ENCODE data around the gene MAP3K2.

The MAP3K2 gene

DNA sequence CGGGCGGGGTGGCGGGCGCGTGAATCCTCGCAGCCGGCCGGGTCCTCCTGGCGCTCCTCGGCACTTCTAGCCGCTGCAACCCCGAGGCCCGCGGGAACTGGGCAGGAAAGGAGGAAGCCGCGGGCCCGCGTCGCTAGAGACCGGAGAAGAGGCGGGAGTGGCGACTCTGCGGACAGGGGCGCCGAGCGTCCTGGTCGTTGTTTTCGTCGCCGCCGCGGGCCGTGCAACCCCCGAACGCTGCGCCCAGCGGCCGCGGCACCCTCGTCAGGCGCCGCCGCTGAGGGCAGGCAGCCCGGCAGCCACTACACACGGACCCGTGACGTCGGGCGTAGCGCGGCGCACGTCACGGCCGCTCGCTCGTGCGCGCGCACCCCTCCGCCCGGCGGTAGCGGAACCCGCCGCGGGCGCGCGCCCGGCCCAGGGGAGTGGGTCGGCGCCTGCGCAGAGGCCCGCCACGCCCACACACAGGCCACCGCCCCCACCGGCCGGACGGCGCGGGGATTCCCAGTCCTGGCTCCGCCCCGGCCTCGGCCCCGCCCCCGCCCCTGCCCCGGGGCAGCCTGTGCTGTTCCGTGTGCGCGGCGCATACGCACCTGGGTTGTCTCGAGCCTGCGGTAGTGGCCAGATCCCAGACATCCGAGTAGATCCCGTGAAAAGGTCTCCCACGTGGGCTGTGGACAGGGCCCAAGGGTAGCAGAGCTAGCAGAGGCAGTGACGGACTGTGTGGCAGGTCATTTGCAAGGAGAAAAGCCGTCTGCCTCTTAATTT lies at the start of gene MAP3K2:
MAP3K2 (minus strand) TSS at position 321 of the 768 bp plus-strand sequence. CDS start 44,846 bp downstream, outside the sequence.
- DNase-seq = peak; percentile 61

DNA sequence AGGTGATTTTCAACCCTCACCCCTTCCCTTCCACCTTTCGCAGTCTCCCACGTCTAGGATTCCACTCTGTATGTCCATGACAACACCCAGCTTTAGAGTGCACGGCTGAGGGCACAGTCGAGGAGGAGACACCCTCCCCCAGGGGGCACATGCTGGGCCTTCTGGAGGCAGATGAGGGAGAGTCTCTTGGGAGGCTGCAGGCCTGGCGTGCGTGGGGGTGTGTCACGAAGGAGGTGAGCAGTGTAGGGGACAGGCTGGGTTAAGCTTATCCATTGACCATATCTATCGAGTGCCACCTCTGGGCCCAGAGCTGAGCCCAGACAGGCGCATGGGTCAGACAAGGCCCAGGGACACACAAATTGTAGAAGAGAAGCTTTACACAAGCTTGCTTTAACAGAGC lies 49.3 kb upstream of the MAP3K2 start:
- DNase-seq = no peak

GRCh38 chr2:127434515-127434914 lies 46.7 kb upstream of the MAP3K2 start:
- no peak for DNase-seq

GRCh38 chr2:127431408-127432023 lies 43.7 kb upstream of the MAP3K2 start:
- no peak for DNase-seq

- no peak for DNase-seq
Measured at GRCh38 chr2:127429844-127430425, 42.2 kb upstream of the MAP3K2 start.

- no peak for DNase-seq
Measured at GRCh38 chr2:127429291-127429690, 41.5 kb upstream of the MAP3K2 start.

DNA sequence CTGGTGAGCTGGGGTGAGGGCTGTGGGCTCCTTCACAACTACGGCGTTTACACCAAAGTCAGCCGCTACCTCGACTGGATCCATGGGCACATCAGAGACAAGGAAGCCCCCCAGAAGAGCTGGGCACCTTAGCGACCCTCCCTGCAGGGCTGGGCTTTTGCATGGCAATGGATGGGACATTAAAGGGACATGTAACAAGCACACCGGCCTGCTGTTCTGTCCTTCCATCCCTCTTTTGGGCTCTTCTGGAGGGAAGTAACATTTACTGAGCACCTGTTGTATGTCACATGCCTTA lies 41.0 kb upstream of the MAP3K2 start:
- no peak for DNase-seq

GRCh38 chr2:127428057-127428814 lies 40.5 kb upstream of the MAP3K2 start:
- no peak for DNase-seq

DNA sequence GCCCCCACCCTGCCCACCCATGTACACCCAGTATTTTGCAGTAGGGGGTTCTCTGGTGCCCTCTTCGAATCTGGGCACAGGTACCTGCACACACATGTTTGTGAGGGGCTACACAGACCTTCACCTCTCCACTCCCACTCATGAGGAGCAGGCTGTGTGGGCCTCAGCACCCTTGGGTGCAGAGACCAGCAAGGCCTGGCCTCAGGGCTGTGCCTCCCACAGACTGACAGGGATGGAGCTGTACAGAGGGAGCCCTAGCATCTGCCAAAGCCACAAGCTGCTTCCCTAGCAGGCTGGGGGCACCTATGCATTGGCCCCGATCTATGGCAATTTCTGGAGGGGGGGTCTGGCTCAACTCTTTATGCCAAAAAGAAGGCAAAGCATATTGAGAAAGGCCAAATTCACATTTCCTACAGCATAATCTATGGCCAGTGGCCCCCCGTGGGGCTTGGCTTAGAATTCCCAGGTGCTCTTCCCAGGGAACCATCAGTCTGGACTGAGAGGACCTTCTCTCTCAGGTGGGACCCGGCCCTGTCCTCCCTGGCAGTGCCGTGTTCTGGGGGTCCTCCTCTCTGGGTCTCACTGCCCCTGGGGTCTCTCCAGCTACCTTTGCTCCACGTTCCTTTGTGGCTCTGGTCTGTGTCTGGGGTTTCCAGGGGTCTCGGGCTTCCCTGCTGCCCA lies 39.7 kb upstream of the MAP3K2 start:
- no peak for DNase-seq

- DNase-seq = no peak
Measured at GRCh38 chr2:127426501-127427354, 39.0 kb upstream of the MAP3K2 start.

- no peak for DNase-seq
Measured at GRCh38 chr2:127425540-127426490, 38.0 kb upstream of the MAP3K2 start.

DNA sequence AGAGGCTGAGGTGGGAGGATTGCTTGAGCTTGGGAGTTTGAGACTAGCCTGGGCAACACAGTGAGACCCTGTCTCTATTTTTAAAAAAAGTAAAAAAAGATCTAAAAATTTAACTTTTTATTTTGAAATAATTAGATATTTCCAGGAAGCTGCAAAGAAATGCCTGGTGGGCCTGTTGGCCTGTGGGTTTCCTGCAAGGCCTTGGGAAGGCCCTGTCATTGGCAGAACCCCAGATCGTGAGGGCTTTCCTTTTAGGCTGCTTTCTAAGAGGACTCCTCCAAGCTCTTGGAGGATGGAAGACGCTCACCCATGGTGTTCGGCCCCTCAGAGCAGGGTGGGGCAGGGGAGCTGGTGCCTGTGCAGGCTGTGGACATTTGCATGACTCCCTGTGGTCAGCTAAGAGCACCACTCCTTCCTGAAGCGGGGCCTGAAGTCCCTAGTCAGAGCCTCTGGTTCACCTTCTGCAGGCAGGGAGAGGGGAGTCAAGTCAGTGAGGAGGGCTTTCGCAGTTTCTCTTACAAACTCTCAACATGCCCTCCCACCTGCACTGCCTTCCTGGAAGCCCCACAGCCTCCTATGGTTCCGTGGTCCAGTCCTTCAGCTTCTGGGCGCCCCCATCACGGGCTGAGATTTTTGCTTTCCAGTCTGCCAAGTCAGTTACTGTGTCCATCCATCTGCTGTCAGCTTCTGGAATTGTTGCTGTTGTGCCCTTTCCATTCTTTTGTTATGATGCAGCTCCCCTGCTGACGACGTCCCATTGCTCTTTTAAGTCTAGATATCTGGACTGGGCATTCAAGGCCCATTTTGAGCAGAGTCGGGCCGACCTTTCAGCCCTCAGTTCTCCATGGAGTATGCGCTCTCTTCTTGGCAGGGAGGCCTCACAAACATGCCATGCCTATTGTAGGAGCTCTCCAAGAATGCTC lies 37.1 kb upstream of the MAP3K2 start:
- DNase-seq = no peak

- DNase-seq = no peak
Measured at GRCh38 chr2:127423880-127424279, 36.1 kb upstream of the MAP3K2 start.

DNA sequence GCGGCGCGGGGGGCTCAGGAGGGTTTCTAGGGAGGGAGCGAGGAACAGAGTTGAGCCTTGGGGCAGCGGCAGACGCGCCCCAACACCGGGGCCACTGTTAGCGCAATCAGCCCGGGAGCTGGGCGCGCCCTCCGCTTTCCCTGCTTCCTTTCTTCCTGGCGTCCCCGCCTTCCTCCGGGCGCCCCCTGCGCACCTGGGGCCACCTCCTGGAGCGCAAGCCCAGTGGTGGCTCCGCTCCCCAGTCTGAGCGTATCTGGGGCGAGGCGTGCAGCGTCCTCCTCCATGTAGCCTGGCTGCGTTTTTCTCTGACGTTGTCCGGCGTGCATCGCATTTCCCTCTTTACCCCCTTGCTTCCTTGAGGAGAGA lies 35.7 kb upstream of the MAP3K2 start:
- DNase-seq = no peak

DNA sequence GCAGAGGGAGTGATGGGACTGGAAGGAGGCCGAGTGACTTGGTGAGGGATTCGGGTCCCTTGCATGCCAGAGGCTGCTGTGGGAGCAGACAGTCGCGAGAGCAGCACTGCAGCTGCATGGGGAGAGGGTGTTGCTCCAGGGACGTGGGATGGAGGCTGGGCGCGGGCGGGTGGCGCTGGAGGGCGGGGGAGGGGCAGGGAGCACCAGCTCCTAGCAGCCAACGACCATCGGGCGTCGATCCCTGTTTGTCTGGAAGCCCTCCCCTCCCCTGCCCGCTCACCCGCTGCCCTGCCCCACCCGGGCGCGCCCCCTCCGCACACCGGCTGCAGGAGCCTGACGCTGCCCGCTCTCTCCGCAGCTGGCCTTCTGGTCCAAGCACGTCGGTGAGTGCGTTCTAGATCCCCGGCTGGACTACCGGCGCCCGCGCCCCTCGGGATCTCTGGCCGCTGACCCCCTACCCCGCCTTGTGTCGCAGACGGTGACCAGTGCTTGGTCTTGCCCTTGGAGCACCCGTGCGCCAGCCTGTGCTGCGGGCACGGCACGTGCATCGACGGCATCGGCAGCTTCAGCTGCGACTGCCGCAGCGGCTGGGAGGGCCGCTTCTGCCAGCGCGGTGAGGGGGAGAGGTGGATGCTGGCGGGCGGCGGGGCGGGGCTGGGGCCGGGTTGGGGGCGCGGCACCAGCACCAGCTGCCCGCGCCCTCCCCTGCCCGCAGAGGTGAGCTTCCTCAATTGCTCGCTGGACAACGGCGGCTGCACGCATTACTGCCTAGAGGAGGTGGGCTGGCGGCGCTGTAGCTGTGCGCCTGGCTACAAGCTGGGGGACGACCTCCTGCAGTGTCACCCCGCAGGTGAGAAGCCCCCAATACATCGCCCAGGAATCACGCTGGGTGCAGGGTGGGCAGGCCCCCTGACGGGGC lies 35.0 kb upstream of the MAP3K2 start:
- DNase-seq = no peak

DNA sequence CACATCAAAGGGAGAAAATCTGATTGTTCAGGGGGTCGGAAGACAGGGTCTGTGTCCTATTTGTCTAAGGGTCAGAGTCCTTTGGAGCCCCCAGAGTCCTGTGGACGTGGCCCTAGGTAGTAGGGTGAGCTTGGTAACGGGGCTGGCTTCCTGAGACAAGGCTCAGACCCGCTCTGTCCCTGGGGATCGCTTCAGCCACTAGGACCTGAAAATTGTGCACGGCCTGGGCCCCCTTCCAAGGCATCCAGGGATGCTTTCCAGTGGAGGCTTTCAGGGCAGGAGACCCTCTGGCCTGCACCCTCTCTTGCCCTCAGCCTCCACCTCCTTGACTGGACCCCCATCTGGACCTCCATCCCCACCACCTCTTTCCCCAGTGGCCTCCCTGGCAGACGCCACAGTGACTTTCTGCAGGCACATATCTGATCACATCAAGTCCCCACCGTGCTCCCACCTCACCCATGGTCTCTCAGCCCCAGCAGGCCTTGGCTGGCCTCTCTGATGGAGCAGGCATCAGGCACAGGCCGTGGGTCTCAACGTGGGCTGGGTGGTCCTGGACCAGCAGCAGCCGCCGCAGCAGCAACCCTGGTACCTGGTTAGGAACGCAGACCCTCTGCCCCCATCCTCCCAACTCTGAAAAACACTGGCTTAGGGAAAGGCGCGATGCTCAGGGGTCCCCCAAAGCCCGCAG lies 34.2 kb upstream of the MAP3K2 start:
- no peak for DNase-seq

DNA sequence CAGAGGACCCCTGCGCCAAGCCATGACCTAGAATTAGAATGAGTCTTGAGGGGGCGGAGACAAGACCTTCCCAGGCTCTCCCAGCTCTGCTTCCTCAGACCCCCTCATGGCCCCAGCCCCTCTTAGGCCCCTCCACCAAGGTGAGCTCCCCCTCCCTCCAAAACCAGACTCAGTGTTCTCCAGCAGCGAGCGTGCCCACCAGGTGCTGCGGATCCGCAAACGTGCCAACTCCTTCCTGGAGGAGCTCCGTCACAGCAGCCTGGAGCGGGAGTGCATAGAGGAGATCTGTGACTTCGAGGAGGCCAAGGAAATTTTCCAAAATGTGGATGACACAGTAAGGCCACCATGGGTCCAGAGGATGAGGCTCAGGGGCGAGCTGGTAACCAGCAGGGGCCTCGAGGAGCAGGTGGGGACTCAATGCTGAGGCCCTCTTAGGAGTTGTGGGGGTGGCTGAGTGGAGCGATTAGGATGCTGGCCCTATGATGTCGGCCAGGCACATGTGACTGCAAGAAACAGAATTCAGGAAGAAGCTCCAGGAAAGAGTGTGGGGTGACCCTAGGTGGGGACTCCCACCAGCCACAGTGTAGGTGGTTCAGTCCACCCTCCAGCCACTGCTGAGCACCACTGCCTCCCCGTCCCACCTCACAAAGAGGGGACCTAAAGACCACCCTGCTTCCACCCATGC lies 33.5 kb upstream of the MAP3K2 start:
- no peak for DNase-seq
